ENCODE results near the gene BTBD10. TPM values are rescaled to one million over a fixed set of nuclear protein-coding genes. Genes with fewer than 3 reads are reported as not detected.

The BTBD10 gene
- total and polyA plus RNA-seq, 2 of the 13 experiments (the other 11 are each of a cell fraction or from before 2014, with no cell fraction given) = 9.8 to 26.6 TPM

- TF ChIP-seq ZNF639 (CRISPR knock-in tag; conservative IDR thresholded peaks at IDR 0.05) = 0 out of 2 replicates have a peak, but pooled peaks have one; percentile 30
- TF ChIP-seq ARNTL (CRISPR knock-in tag; IDR thresholded peaks at IDR 0.05) = peak; percentile 48; the same call in 1 of the 2 replicates
- no peak for TF ChIP-seq CCDC6 (CRISPR knock-in tag; IDR thresholded peaks at IDR 0.05)
- TF ChIP-seq ZFP41 (CRISPR knock-in tag; IDR thresholded peaks at IDR 0.05; ENCODE audit: borderline replicate concordance) = 0 out of 2 replicates have a peak, but pooled peaks have one; percentile 15
- peak; percentile 37; the same call in 1 of the 2 replicates for TF ChIP-seq CEBPG (CRISPR knock-in tag; IDR thresholded peaks at IDR 0.05)
- no peak for TF ChIP-seq MAFG (CRISPR knock-in tag; IDR thresholded peaks at IDR 0.05)
- peak in 1 of 2 experiments; percentile 98; a peak in 2 of 4 replicates for TF ChIP-seq KLF16 (CRISPR knock-in tag; IDR thresholded peaks at IDR 0.05)
- no peak for TF ChIP-seq ONECUT2 (CRISPR knock-in tag; IDR thresholded peaks at IDR 0.05)
- TF ChIP-seq SIN3B (IDR thresholded peaks at IDR 0.05; ENCODE audit: low read length) = peak; percentile 16
- peak; percentile 78; the same call in 1 of the 2 replicates for TF ChIP-seq SRY (CRISPR knock-in tag; IDR thresholded peaks at IDR 0.05)
- TF ChIP-seq ZFAT (CRISPR knock-in tag; conservative IDR thresholded peaks at IDR 0.05) = no peak
- TF ChIP-seq SOX5 (CRISPR knock-in tag; IDR thresholded peaks at IDR 0.05; ENCODE audit: borderline replicate concordance) = peak; percentile 52; the same call in 1 of the 2 replicates
- TF ChIP-seq ELF4 (CRISPR knock-in tag; IDR thresholded peaks at IDR 0.05; ENCODE audit: borderline replicate concordance) = no peak
- TF ChIP-seq PRMT3 (CRISPR knock-in tag; IDR thresholded peaks at IDR 0.05; ENCODE audit: borderline replicate concordance, low read depth) = 0 out of 2 replicates have a peak, but pooled peaks have one; percentile 7
- no peak for TF ChIP-seq HNF1A (IDR thresholded peaks at IDR 0.05; ENCODE audit: low read depth)
- TF ChIP-seq HNF1A (CRISPR knock-in tag; IDR thresholded peaks at IDR 0.05; ENCODE audit: borderline replicate concordance) = peak; percentile 33; the same call in 1 of the 2 replicates
- 0 out of 2 replicates have a peak, but pooled peaks have one; percentile 22 for TF ChIP-seq TFE3 (CRISPR knock-in tag; IDR thresholded peaks at IDR 0.05)
- no peak for TF ChIP-seq SUZ12 (IDR thresholded peaks at IDR 0.05; ENCODE audit: low read depth, low read length)
- TF ChIP-seq ZSCAN5A (CRISPR knock-in tag; IDR thresholded peaks at IDR 0.05; ENCODE audit: borderline replicate concordance) = no peak; the same call in 1 of the 2 replicates
- 0 out of 2 replicates have a peak, but pooled peaks have one; percentile 9 for TF ChIP-seq NCOA1 (CRISPR knock-in tag; IDR thresholded peaks at IDR 0.05)
- no peak for TF ChIP-seq RELA (CRISPR knock-in tag; IDR thresholded peaks at IDR 0.05)
These were observed at the start of gene BTBD10 (continued) for GRCh38 chr11:13462901-13463778.

All from HepG2 (cell line).